Tongue (tissue), 2 donors: Measurements from ENCODE around the gene CD14. TPM values are rescaled to one million over a fixed set of nuclear protein-coding genes. Genes with fewer than 3 reads are reported as not detected.
"Not testable (repeated sequence)": the region's sequence is repeated elsewhere in the genome, so short reads cannot be mapped to it uniquely, and the experiment has no call there.

ENCODE experiments used
- DNase-seq: peaks from one replicate; pipeline ENCODE4 v3.0.0-alpha.2; 2015
- total RNA-seq: library from RNA; depleted of rRNA; stranded (reverse); fragments of >200 nt; gene quantifications from one replicate; pipeline ENCODE4 v1.2.3, GENCODE V29; 2014

Gene CD14
- total RNA-seq = 15.7 TPM

DNA sequence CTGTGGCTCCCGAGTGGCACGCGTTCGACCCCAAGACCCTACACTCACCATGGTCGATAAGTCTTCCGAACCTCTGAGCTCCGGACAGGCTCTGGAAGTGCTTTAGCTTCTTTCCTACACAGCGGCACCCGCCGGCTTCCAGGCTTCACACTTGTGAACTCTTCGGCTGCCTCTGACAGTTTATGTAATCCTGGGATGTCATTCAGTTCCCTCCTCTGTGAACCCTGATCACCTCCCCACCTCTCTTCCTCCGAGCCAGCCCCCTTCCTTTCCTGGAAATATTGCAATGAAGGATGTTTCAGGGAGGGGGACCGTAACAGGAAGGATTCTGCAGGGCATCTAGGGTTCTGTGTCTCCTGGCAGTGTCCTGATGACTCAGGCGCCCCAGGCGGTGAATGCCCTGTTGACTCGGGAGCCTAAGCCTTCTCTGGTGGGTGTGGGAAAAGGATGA is at the start of gene CD14:
TSS of gene CD14 (minus strand) at position 155 of the 451 bp plus-strand sequence. CDS start at position 51, 104 bp downstream.
- peak; percentile 24 for DNase-seq

DNA sequence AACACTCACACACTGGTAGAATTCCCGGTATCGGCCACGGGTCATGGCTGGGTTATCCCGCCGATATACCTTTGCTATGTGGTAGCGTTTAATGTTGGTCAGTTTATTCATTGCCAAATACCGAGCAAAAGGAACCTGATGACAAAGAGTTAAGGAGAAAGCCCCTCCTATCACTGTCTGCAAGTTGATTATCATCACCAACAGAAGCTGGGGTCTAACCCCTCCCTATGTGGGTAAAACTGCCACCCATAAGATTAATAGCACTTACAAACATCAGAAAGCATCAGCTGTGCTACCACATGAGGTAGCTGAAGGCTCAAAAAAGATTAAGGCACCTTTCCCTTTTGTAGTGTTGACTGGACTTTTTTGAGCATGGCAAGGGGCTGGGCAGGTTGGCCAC is 46.0 kb upstream of the CD14 start:
- DNase-seq = no peak

DNA sequence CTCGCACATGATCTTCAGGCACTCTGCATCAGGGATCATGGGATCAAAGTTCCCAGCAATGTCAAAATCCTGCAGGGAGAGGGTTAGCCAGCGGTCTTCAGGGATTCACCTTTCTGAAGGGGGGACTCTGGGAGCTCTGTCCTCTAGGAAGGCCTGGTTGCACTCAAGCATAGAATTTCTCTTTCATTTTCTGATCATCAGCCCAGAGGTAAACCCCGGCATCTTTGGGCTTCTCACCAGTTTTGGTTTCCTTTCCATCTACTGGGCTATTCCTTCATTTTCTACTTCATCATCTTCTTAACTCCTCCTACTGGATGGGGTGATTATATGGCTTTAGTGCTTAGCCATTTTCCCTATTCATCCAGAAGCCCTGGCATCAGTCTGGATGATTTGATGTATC is 45.0 kb upstream of the CD14 start:
- DNase-seq = no peak

DNA sequence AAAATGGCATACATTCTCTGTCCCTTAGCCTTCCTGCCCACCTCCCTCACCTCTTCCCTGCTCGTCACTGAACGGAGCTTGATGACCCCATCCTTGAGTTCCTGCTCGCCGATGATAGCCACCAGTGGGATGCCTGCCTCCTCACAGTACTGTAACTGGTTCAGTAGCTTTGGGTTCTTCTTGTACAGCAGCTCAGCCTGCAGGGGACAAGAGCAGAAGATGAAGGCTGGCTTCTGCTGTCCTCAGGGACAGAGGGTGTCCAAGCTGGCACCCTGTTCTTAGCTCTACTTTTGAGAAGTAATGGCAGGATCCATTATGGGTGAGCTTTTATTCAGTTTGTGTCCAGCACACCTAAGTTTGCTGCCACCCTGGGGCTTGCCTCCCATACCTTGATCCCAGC is 41.7 kb upstream of the CD14 start:
- DNase-seq = no peak

DNA sequence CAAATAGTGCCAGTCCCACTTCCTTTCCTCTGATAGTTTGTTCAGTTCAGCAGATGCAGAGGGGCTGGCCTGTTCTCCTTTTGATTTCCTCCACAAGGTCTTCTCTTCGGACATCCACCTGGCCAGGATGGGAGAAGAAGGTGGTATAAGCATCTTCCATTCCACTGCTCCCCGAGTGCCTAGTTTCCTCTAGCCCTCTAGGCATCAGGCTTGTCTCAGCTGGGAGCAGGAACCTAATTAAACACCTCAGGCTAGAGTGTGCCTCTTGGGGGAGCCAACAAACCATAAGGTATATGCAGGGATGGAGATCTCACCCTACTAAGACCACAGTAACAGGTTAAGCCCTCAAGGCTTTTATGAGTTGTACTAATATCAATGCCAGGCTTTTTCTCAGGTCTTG is 41.2 kb upstream of the CD14 start:
- DNase-seq = no peak

DNA sequence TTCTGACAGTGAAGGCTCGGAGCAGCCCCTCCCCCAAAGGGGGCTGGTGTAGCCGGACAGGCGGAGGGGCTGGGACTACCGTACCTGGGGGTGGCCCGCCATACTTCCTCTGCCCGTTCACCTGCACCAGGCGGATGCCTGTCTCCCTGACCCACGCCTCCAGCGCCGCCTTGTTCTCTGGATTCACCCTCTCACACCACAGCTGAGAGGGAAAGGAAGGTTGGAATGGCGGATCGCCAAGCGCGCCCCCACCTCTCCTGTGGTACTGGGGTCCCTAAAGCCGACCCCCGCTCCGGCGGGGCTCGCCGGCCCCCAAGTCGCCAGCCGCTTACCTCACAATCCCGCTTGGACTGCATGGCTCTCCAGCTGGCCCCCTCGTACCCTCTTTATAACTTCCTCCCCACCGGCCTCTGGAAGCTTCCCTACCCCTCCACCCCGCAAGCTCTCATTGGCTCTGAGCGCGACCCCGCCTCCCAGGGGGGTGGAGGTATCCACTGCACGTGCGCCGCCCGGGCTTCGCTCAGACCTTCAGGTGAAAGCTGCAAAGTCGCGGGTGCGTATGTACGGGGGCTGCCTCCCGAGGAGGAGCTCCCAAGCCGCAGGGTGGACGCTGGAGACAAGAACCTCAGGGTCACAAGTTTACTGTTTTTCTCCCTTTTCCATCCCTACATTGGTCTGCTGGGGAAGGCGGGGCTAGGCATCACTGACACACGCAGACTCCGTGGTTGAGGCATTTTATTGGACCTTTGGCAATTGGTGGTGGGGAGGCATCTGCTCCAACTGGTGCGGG is 40.4 kb upstream of the CD14 start, which contains the start of gene DND1:
TSS of gene DND1 (minus strand) at position 390 of the 790 bp plus-strand sequence. CDS start at position 356, 34 bp downstream.
- no peak for DNase-seq

DNA sequence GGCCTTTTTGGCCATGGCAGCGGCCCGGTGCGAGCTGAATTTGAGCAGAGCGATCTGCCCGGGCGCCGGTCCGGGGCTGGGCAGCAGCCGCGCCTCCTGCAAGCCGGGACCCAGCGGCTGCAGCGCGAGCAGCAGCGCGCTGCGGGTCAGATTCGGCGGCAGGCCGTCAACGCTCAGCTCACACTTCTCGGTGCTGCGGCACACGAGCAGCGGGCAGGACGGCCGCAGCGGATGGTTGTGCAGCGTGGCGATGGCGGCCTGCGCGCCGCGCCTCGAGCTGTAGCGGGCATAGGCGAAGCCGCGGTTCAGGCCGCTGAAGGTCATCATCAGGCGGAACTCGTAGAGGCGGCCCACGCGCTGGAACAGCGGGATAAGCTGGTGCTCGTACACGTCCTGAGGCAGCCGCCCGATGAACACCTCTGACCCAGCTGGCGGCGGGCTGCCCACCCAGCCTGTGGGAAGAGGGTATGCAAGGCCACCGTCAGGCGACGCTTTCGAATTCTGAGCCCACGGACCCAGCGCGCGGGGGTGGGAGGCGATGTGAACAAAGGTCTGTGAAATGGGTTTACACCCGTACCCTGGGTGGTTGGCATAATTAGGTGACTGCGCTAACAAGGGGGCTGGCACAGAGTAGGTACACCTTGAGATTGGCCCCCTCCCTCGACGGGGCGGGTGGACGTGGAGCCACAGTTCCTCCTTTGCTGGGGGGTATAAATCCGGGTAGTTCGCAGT is 39.6 kb upstream of the CD14 start:
- DNase-seq = no peak

DNA sequence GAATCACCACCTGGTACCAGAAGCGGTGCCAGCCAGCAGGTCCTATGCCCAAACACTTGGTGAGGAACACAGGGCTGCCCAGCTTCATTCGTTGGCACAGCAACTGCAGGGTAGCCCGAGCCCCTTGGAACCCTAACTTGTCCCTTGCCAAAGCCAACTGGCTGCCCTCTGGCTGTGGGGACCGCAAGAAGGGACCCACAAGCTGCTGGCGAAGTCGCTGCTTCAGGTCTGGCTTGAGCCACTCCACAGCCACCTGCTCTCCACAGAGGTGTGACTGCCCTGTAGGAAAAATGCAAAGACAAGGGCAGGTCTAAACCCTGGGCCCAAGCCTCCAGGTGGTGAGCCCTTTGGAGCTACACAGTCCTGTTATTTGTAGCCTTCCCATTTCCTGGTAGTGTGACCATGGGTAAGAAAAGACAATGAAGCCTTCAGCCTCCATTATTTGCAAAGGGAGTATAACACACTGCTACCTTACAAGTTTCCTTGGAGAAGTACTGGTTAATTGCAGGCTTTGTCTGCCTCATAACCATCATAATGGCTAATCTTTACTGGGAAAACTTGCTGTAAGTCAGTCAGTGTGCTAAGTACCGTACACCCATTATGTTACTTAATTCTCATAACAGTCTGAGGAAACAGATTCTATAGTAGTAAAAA is 38.6 kb upstream of the CD14 start:
- no peak for DNase-seq

DNA sequence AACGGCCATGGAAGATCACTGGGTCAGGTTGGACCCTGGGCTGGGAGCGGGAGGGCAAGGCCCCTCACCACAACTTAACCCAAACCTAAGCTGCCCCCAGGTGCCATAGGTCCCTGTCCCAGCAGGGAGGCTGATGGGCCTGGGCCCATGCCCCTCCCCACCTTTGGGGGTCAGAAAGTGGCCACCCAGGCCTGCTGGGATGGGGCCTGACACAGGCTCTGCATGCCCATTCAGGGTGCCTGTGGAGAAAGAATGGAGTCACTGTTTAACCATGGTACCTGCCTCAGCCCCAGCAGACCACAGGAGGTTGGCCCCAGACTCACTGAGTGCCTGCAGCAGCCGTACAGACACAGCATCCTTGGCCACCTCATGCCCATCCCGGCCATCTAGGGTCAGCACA is 38.1 kb upstream of the CD14 start:
- not testable (repeated sequence) for DNase-seq

DNA sequence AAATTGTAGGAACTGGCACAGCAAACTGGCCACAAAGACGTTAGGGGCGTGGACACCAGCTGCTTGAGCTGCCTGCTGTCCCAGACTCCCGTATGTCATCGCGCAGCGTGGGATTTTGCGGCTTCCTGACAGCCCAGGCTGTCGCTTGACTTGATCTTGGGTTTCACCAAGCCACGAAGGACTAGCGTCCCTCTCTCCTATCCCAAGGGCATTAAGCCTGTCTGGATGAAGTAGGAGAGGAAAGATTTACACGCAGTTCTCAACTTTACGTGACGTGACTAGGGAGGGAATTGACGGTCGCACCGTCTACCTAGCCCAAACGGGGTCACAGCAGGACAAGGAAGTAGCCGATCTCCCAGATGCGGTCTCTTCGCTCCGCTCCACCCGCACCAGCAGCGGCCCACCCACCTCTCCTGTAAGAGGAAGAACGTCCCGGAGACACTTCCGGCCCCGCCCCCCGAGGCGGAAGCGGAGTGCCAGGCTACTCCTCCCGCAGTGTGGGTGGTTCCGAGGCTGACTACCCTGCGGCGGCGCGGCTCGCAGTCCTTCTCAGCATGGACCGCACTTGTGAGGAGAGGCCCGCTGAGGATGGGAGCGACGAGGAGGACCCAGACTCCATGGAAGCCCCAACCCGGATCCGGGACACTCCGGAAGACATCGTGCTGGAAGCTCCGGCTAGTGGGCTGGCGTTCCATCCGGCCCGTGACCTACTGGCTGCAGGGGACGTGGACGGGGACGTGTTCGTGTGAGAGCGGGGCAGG is 31.6 kb upstream of the CD14 start, which contains the start of gene WDR55:
TSS of gene WDR55 (plus strand) at position 546 of the 761 bp plus-strand sequence. CDS start at position 555, 9 bp downstream.
- peak; percentile 97 for DNase-seq

DNA sequence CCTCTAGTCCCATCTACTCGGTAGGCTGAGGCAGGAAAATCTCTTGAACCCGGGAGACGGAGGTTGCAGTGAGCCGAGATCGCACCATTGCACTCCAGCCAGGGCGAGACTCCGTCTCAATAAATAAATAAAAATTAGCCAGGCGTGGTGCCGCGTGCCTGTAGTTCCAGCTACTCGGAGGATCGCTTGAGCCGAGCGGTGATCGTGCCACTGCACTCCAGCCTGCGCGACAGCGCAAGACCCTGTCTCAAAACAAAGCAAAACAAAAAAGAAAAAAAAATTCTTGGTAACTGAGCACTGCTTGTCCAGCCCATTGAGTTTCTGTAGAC is 31.0 kb upstream of the CD14 start:
- no peak for DNase-seq

DNA sequence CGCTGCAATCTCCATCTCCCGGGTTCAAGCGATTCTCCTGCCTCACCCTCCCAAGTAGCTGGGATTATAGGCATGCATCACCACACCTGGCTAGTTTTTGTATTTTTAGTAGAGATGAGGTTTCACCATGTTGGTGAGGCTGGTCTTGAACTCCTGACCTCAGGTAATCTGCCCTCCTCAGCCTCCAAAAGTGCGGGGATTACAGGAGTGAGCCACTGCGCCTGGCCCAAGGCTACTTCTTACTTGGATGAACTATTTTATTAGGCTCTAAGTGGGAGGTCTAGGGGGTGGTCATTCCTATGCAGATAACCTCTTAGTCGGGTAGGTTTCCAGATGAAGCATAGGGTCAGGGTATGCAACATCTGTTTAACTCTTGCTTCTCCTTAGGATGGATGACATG is 27.4 kb upstream of the CD14 start:
- not testable (repeated sequence) for DNase-seq

DNA sequence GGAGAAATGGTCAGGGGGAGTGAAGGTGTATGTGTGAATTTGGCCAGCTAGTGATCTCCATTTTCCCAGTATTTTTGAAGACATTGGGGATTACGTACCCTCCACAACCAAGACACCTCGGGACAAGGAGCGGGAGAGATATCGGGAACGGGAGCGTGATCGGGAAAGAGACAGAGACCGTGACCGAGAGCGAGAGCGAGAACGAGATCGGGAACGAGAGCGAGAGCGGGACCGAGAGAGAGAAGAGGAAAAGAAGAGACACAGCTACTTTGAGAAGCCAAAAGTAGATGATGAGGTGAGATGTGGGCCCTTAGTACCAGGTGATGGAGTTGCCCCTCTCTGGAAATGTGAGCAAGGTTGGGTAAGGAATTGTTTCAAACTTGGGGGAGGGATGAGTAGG is 25.9 kb upstream of the CD14 start:
- no peak for DNase-seq

DNA sequence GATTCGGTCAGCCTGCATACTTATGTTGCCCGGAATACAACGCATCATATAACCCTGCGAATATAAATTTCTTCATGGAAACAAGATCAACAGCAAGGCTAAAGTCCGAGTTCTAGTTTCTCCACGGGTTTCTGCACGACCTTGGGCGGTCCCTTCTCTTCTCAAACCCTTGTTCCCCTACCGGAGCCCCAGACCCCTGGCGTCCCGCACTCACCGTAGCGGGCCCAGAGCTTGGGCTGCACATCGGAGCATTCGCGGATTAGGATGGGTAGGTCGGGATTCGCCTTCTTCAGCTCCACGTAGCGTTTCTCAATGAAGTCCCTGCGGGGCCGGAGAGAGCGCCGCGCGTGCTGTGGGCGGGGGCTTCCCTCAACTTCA is 14.1 kb upstream of the CD14 start:
- DNase-seq = no peak

DNA sequence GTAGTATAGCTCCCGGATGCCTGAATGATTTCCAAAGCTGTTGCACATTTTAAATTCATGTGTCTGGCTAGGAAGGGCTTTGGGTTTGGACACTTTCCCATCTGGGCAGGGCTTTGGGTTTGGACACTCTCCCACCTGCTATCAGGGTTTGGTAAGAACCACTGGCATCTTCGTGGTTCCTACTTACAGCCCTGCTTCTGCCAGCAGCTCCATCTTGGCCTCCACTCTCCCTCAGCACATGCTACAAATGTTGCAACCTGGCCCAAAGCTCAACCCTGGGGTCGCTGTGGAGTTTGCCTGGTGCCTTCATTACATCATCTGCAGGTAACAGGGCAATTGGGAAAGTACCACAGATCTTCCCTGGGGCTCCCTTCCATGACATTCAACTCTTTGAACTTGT is 9.7 kb upstream of the CD14 start:
- no peak for DNase-seq

DNA sequence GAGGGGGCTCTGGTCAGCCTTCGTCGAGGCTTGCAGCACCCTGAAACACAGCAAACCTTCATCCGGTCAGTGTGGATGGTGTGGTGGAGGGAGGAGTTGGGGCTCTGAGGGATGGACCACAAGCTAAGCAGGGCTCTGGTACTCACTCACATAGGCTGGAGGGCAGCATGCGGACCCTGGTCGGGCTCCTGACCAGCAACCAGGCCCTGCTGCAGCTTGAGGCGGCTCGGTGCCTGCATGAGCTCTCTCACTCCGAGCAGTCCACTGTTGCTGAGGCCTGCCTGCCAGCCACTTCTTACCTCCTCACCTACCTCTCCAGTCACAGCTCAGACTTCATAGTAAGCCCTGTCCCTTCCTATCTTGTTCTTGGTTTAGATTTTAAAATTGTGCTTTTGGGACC is 8.7 kb upstream of the CD14 start:
- DNase-seq = no peak

DNA sequence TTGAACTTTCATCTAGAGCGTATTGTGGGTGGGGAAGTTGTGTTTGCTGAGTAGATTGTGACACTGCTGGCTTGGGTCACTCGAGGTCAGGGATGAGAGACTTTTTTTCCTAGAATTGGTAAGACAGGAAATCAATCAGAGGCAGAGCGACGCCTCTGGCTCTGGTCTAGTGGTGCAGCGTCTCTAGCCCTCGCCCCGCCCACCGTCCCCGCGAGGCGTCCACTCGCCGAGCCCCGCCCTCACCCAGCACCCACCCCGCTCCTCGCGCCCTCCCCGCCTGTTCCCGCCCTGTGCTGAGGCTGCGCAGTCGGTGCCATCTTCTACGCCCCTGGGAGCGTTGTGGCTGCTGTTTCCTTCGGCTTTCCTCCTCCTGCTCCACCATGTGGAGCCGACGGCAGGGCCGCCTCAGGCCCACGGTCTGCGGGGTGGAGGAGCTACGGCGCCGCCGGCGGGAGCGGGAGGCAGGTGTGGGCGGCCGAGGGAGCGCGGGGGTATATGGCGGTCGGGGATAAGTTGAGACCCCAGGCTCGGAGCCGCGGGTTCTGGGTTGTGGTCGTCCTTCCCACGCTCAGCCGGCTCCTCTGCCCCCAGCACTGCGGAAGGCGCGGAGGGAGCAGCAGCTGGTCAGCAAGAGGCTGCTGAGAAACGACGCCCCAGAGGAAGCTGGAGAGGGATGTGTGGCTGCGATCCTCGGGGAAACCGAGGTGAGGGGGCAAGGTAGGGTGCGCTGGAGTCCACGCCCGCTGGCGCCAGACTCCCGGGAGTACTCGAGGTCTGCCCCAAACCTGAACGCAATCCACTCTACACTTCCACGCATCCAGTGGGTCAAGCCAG is 6.4 kb upstream of the CD14 start, which contains the start of gene TMCO6:
TSS of gene TMCO6 (plus strand) at position 304 of the 834 bp plus-strand sequence. CDS start at position 381, 77 bp downstream.
- peak; percentile 97 for DNase-seq

DNA sequence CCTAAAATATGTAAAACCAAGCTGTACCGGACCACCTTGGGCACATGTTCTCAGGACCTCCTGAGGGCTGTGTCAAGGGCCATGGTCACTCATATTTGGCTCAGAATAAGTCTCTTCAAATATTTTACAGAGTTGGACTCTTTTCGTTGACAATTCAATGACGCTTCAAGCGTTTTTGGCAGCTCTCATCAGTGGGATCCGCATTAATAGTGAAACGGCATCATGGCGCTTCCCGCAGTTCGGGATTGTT is 5.8 kb upstream of the CD14 start:
- not testable (repeated sequence) for DNase-seq

DNA sequence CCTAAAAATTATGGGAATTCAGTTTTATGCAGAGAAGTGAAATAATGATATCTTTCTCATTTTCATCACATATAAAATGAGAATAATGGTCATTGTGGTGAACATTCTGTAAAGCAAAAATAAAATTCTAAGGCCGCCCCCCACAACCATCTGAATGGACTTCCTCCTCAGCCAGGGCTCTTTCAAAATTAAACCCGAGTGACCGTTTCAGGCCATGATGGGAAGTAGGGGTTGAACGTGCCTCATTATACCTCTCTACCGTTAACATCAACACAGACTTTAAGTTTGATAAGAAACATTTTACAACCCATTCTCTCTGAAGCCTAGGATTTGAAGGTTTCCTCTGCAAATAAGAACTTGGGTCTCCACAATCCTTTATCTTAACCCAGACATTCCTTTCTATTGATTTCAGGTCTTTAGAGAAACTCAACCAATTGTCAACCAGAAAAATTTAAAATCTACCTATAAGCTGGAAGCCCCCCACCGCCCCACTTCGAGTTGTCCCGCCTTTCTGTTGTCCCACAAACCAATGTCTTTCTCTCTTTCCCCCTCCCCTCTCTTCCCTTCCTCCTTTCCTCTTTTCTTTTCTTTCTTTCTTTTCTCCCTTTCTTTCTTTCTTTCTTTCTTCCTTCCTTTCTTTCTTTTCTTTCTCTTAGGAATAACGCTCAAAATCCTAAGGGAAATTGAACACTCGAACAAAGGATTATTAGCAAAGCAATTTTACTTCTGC is 4.6 kb upstream of the CD14 start:
- DNase-seq = no peak
